ENCODE measurements around the gene EXOC2. TPM values are rescaled to one million over a fixed set of nuclear protein-coding genes. Genes with fewer than 3 reads are reported as not detected.
A peak's percentile ranks its signal among the peaks of the same experiment; 100 is the strongest.

The EXOC2 gene
- total RNA-seq, 1 donor from 2014 or later, result 13.3 TPM

DNA sequence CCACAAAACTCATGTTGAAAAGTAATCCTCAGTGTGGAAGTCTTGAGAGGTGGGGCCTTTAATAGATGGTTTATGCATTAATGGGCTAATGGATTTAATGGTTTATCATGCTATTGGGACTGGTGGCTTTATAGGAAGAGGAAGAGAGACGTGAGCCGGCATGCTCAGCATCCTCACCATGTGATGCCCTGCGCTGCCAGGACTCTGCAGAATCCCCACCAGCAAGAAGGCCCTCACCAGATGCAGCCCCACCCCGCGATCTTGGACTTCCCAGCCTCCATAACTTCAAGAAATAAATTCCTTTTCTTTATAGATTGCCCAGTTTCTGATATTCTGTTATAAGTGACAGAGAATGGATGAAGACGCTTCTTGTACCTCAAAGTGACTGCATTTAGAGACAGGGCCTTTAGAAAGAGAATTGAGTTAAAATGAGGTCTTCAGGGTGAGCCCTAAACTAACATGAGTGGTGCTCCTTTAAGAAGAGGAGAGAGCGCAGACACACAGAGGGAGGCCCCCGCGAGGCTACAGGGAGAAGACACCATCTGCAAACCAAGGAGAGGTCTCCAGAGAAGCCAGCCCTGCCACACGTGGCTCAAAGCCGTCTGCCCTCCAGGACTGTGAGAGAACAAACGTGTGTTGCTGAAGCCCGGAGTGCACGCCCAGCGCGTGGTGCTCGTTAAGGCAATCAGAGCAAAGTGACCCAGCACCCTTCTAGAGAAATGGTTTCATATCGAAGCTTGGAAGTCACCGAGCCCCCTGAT is 244.5 kb downstream of the EXOC2 start:
- ATAC-seq (no peak), DNase-seq (ENCODE audit: missing footprints) (no peak)
- intact Hi-C loops (cut with DNase I), result no loop called here

DNA sequence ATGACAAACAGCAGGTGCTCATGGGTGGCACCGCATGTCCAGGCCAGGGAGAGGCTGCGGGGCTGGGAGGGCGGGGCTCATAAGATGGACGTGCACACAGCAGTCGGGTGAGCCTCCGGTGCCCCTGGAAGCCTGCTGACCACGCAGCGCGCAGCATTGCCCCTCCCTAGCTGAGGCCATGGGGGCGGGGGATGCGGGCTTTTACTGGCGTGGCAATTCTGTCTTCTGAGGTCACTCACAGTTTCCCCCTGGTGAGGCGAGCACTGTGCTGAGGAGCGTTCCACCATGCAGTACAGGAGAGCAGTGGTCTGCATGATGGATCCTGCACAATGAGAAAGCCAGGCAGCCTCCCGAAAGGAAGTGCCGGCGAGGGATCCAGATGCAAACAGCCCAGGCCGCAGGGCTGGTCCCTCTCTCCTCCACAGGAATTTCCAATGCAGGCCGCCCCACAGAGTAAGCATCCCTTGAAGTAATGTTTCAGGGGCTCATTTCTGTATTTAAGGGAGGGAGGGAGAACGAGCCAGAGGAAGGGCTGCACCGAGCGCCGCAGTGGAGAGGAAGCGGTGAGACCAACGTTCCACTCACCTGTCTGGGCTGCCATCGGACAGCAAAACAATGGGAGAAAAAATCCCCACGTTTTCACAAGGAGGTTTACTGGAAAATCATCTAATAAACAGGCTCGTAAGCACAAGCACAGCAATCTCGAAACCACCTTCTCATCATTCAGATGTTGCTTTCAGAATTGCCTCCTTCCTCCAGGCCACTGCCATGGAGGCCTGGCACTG is 245.4 kb downstream of the EXOC2 start:
- intact Hi-C loops (cut with DNase I), result no loop called here
- no peak for DNase-seq (ENCODE audit: missing footprints)

DNA sequence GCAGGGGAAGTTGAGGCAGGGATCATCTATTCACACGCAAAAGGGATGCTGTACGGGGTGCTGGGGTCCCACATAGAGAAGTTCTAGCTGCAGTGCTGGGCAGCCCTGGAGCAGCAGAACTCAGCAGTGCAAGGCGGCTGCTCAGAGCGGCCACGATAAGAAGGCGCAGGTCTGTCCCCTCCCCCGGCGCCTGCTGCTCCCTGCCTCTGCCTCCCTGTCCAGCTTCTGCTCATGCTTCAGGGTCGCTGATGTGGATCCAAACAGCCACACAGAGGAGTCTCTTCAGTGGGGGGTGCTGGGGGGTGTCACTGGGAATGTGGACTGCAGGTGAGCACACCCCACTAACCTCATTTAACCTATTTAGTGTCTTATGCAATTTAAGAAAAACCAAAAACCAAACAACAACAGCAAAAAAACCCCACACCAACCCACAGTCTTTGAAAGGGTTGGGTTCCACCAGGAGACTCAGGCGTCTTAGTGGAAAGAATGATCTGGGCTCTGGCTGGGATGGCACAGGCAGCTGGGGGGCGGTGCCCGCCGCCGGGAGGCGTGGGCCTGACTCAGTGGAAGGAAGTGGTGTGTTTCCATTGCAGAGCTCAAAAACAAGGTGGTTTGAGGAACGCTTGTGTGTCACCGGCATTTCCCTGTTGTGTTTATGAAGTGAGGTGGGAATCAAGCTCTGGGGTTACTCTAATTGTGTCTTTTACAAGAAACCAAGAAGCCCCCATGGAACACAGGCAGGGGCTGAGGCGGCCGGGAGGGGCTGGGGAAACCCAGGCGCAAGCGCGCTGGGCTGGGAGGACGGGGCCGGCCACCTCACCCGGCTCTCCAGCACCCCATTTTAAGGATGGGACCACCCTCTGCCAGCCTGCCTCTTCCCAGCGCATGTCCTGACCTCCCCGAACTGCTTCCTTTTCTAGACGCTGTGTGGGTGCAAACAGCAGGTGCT is 246.2 kb downstream of the EXOC2 start:
- ATAC-seq (no peak), DNase-seq (ENCODE audit: missing footprints) (no peak)
- intact Hi-C loops (cut with DNase I), result no loop called here

More for the DNA sequence above, 245.4 kb downstream of the EXOC2 start:
- ATAC-seq, result no peak

DNA sequence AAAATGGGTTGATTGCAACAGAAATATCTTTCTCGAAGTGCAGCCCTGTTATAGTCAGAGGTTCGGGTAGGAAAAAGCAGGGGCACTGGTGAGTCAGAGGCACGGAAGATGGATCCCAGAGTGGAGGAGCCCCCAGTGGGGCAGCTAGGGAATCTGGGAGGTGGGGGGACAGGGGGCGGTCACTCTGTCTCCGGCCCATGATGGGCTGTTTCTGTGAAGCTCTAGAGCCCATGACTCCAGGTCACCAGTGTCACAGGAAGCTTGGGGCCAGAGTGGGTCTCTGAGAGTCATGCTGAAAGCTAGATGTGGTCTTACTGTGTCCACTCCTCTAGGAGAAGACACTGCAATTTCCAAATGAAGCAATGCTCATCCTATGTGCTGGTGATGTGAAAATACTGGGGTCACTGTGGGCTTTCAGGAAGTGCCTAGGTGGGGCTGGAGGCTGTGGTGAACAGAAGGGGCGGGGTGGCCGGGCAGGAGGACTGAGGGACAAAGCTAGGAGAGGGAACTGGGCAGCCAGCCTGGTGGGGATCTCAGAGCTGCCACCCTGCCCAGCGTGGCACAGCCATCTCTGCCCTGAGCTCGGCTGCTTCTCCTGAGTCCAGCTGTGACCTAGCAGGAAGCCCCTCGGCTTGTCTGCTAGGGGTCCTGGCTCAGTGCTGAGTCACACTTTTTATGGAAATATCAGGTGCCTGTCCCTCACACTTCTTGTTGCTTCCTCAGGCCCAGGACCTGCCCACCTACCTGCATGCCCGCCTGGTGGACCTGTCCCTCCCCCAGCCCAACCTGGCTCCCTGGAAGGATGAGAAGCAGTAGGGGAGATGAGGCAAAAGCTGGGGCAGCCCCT is 247.1 kb downstream of the EXOC2 start:
- ATAC-seq, result no peak
- DNase-seq (ENCODE audit: missing footprints), result no peak

DNA sequence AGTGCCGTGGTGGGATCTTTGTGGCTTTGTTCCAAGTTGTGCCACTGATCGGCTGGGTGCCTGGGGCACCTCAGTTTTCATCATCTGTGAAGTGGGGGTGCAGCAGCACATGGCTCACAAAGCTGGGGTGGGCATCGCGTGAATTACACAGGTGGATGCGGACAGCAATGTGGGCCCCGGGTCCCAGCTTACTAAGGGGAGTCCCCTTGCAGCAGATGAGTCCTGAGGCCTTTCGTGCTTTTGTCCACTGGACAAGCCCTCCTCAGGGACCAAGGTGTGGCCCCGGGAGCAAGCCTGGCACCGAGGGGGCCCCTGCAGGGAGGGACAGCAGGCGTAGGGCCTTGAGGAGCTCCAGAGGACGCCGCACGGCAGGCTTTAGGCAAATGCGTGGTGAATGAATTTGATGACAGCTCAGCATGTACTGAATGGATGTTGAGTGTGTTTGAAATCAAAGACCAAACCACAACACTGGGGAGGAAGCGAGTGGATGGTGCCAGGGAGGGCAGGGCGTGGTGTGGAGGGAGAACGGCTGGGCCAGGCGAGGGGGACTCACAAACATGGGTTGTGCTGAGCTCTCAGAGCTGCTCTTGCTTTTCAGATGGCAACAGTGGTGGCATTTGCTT is 248.2 kb downstream of the EXOC2 start:
- DNase-seq (ENCODE audit: missing footprints), result no peak
- intact Hi-C loops (cut with DNase I), result no loop called here
- ATAC-seq, result no peak

More for the DNA sequence above, 247.1 kb downstream of the EXOC2 start:
- intact Hi-C loops (cut with DNase I), result no loop called here

DNA sequence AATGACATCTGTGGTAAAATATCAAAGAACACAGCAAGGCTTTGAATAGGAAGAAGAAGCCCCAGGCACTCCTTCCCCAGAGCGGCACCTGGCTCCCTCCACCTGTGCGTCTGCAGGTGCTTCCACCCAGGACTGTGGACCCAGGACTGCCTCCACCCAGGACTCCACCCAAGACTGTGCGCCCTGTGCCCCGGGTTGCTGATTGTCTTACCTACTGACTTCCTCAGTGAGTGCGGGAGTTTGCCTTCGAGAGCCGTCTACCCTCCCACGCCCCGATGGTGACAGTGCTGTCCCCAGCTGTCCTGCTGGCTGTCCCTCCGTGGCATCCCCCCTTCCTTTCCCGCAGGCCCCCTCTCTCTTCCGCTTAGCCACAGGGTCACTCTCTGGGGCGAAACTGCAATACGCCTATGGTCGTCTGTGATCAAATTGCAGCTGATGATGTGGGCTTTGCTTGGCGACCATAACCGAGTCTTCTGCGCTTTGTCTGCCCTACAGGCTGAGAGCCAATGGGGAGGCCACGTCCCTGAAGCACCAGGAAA is 249.2 kb downstream of the EXOC2 start:
- ATAC-seq (no peak), DNase-seq (ENCODE audit: missing footprints) (no peak)
- intact Hi-C loops (cut with DNase I), result no loop called here

DNA sequence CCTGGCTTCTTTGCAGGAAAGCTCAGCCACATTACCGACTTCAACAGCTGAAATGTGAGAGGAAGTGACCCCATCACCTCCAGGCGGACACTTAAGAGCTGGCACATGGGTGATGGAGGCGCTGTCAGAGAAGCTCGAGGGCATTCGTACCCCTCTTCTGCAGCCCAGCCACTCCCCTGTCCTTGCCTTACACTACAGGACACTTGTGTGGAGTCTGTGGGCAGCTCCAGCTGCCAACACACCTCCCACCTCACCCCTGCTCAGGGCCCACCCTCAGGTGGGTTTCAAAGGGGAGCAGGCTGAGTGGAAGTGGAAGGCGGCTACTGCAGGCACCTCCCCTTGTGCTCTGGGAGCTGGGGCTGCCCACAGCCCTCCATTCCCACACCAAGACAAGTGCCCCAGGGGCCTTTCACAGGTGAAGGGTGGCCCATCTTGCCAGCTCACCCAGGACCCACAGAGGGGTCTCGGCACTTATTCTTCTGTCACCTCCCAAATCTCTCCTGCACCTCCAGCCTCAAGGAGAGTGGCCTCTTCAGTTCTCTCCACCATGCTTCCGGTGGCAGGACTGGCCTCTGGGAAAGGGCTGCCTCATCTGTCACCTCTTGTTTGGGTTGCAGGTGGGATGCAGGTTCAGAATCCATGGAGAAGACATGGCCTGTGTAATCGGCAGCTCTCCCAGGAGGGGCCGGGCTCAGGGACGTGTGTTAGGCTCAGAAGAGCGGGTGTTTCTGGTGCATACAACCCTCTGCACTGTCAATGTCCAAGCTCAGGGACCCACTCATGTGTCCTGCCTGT is 251.6 kb downstream of the EXOC2 start:
- no peak for ATAC-seq
- DNase-seq (ENCODE audit: missing footprints), result no peak
- intact Hi-C loops (cut with DNase I), result no loop called here

DNA sequence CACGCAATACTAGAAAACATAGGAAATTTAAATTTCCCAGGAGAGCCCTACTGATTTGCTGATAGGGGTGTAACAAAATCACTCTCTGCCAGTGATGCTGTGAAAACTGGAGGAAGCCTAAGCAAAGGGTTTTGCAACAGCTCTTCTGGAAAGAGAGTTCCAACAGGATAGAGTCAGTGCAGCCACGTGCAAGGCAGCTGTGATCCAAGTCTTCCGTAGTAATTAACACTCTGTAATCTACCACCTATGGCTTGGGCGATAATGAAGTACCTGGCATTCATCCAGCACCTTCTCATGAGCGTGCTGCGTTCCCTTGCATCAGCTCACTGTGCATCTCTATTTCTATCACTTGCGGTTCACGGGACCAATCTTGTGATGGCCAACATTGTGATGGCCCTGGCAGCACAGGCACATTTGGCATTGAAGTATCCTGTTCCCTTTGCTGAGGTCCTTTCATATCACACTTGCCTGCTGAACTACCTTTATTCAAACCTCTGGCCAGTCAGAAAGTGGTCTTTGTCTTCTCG is 253.2 kb downstream of the EXOC2 start:
- ATAC-seq (peak; percentile 36), DNase-seq (ENCODE audit: missing footprints) (no peak)
- intact Hi-C loops (cut with DNase I), result no loop called here

DNA sequence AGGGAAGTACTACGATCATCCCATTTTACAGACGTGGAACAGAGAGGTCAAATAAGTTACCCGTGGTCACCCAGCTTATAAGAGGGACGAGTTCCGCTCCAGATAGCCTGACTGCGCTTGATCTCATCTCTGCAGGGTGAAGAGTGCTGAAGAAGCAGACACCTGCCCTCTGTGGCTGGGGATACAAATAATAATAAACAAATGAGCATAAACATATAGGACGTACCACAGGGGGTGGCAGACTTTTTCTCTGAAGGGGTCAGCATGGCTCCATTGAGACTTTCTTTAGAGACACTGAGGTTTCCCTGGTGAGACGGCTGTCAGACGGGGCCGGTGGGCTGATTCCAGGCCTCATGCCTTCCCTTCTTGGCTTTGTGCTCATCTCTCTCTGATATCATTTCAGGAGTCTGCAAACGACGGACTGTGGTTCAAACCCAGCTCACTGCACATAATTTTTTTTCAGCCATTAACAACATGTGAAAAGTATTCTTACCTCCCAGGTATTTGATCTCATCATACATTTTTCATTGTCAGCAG is 254.2 kb downstream of the EXOC2 start:
- intact Hi-C loops (cut with DNase I), result no loop called here
- DNase-seq (ENCODE audit: missing footprints) (no peak), ATAC-seq (no peak)

DNA sequence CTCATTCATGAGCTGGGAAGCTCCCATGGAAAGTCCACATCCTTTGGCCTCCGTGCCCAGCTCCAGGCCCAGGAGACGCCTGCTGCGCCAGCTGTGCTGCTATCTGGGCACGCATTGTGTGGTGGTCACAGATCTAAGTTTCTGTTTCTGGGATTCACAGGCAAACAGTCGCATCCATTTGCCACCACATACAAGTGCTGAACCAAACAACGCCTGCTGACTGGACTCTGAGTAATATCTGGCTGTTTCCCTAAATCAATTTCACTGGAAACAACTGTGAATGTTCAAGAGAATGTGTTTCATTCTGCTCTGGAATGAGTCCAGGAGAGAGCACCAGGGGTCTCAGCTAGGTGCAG is 255.9 kb downstream of the EXOC2 start:
- intact Hi-C loops (cut with DNase I), result no loop called here
- ATAC-seq (no peak), DNase-seq (ENCODE audit: missing footprints) (no peak)

DNA sequence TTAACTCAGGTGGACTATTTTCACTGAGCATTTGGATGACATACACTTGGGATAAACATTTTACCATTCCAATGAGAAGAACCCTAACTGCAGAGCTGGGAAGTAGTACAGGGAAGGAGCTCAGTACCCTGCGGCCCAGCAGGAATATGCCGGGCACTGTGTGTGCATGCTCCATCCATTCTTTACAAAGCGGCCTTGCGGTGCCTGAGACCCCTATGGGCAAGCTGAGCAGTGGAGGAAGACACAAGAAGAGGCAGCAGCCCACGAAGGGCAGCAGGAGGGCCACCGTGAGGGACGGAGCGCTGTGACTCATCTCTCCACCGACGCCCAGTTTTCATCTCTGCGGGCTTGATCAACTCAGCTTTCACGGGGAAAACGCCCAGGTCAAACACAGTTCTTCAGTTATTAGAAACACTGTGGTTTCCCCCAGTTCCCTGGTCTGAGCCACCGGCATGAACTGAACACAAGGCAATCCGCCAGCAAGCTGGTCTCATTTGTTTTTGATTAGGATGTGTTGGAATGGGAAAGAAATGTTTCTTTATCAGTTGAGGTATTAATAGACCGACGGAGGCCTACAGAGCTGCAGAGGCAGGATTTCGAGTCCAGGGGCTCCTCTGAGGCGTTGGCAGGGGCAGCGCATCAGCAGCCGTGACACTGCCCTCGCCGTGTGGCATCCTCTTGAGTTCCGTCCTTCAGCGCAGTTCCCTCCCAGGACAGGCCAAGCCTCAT is 256.5 kb downstream of the EXOC2 start:
- DNase-seq (ENCODE audit: missing footprints), result no peak
- intact Hi-C loops (cut with DNase I), result no loop called here
- ATAC-seq, result no peak

DNA sequence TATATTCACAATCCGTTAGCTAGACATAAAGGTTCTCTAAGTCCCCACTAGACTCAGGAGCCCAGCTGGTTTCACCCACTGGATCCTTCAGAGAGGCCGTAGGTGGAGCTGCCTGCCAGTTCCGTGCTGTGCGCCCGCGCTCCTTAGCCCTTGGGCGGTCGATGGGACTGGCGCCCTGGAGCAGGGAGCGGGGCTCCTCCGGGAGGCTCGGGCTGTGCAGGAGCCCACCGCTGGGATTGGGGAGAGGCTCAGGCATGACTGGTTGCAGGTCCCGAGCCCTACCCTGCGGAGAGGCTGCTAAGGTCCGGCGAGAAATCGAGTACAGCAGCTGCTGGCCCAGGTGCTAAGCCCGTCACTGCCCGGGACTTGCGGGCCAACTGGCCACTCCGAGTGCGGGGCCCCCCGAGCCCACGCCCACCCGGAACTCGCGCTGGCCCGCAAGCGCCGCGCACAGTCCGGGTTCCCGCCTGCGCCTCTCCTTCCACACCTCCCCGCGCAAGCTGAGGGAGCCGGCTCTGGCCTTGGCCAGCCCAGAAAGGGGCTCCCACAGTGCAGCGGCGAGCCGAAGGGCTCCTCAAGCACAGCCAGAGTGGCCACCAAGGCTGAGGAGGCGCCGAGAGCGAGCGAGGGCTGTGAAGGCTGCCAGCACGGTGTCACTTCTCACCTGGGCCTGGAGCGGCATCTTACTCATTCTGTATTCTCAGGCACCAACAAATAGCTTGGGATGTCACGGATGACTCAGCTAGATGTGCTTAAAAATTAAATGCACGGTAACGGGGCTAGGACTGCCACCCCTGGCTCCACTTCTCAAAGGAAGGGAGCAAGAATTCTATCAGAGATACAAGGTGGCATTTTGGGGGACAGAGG is 257.3 kb downstream of the EXOC2 start:
- DNase-seq (ENCODE audit: missing footprints), result no peak
- intact Hi-C loops (cut with DNase I), result no loop called here
- ATAC-seq, result no peak

All from Right ventricle myocardium inferior (tissue), 1 donor.